ENCODE data around the gene DCLK3. TPM values are rescaled to one million over a fixed set of nuclear protein-coding genes. Genes with fewer than 3 reads are reported as not detected.

The DCLK3 gene
- total RNA-seq (2021) (0.04 and 0.06 TPM in 2 replicates), Bru-seq, nascent RNA (percentile 16 among the genes with signal in this experiment), BruChase-seq, experiment 1, labeled RNA remaining after a 2-hour chase (percentile 13 among the genes with signal in this experiment), BruChase-seq, experiment 2, labeled RNA remaining after a 6-hour chase (percentile 12 among the genes with signal in this experiment)
- long read RNA-seq, full-length matches to known transcripts, result 1 of 1 reads
- long read RNA-seq, partial matches to known transcripts, result 0 of 1 reads
- long read RNA-seq, other reads (novel, unspliced or antisense), result 0 of 1 reads

GRCh38 chr3:36763850-36764703 is at the start of gene DCLK3:
DCLK3 (minus strand) TSS chr3:36764553; CDS start chr3:36764263, 290 bp downstream.
- no TSS peak for BruUV-seq (replicated peaks)
- Histone ChIP-seq H3K27ac (ENCODE audit: low read depth, low read length, poor library complexity, severe bottlenecking) (no peak within 1 kb of the TSS), H3K27me3 (replicated peaks; ENCODE audit: insufficient read depth, low read depth, low read length, poor library complexity) (peaks cover 70% of the 10 kb centered on the region), H3K4me1 (ENCODE audit: insufficient read depth, low read length, poor library complexity, severe bottlenecking) (peaks cover 4% of the 10 kb centered on the region), H3K4me3 (ENCODE audit: low read depth, low read length, poor library complexity, severe bottlenecking) (peak within 1 kb of the TSS; percentile 43), H3K9me3 (ENCODE audit: low read depth, low read length, poor library complexity, severe bottlenecking) (no peaks in the 10 kb centered on the region), H3K36me3 (ENCODE audit: insufficient read depth, low read length, poor library complexity, severe bottlenecking) (no peaks in the 10 kb centered on the region)
- intact Hi-C loops (cut with micrococcal nuclease; ENCODE audit: unreplicated experiment), result no loop called here
- ChIA-PET CTCF (no interaction called here), POLR2A (ENCODE audit: low non-redundant PET) (no interaction called here)
- peak; percentile 32 for DNase-seq (ENCODE audit: low spot score)
- TF ChIP-seq CTCF (conservative IDR thresholded peaks at IDR 0.05; ENCODE audit: low read depth, low read length) (peak; percentile 25; the same call in 1 of the 2 replicates), EZH2 (IDR thresholded peaks at IDR 0.05; ENCODE audit: borderline replicate concordance, low read depth, low read length, poor library complexity, severe bottlenecking) (peak; percentile 67)

DNA sequence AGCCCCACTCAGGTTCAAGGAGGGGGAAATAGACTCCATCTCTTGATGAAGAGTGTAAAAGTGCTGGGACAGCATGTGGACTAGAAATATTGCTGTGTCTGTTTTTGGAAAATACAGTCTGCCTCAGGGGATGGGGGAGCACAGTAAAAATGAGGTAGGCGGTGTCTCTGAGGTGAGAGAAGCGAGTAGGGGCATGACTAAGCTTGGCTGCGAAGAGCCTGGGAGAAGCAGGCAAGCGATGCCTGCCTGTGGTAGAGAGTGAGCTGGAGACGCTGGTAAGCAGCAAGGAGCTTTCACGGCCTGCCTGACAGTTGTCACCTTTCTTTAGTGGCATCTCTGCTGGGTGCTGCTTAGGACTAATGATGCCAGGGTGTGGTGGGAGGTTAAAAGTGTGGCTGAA is 49.0 kb upstream of the DCLK3 start:
- Histone ChIP-seq H3K27me3 (replicated peaks; ENCODE audit: insufficient read depth, low read depth, low read length, poor library complexity) (no peaks in the 10 kb centered on the region), H3K36me3 (ENCODE audit: insufficient read depth, low read length, poor library complexity, severe bottlenecking) (no peaks in the 10 kb centered on the region), H3K27ac (ENCODE audit: low read depth, low read length, poor library complexity, severe bottlenecking) (no peak overlapping the region), H3K4me3 (ENCODE audit: low read depth, low read length, poor library complexity, severe bottlenecking) (no peak overlapping the region), H3K4me1 (ENCODE audit: insufficient read depth, low read length, poor library complexity, severe bottlenecking) (no peaks in the 10 kb centered on the region), H3K9me3 (ENCODE audit: low read depth, low read length, poor library complexity, severe bottlenecking) (no peaks in the 10 kb centered on the region)
- no peak for DNase-seq (ENCODE audit: low spot score)
- intact Hi-C loops (cut with micrococcal nuclease; ENCODE audit: unreplicated experiment), result no loop called here
- BruUV-seq (replicated peaks), result no TSS peak
- TF ChIP-seq CTCF (conservative IDR thresholded peaks at IDR 0.05; ENCODE audit: low read depth, low read length) (no peak), EZH2 (IDR thresholded peaks at IDR 0.05; ENCODE audit: borderline replicate concordance, low read depth, low read length, poor library complexity, severe bottlenecking) (no peak)
- ChIA-PET CTCF (no interaction called here), POLR2A (ENCODE audit: low non-redundant PET) (no interaction called here)

DNA sequence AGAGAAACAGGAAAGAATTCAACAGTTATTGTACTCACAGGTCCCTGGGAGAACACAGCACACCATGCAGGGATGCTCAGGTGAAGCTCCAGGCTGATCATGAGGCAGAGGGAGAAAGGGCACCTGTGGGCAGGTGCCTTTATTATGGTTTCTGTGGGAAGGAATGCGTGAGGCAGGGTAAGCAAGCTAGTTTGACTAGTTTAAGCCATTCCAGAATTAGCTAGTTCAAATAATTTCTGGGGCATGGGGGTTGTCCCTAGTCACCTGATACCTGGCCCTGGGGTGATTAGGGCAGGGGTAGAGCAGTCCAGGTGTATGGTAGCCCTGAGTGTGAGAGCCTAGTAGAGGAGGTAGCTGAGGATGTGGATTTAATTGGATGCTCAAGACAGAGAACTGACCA is 47.9 kb upstream of the DCLK3 start:
- no peaks in the 10 kb centered on the region for H3K36me3 ChIP-seq (ENCODE audit: insufficient read depth, low read length, poor library complexity, severe bottlenecking)
- no peaks in the 10 kb centered on the region for H3K27me3 ChIP-seq (replicated peaks; ENCODE audit: insufficient read depth, low read depth, low read length, poor library complexity)
- H3K4me3 ChIP-seq (ENCODE audit: low read depth, low read length, poor library complexity, severe bottlenecking), result no peak overlapping the region
- no TSS peak for BruUV-seq (replicated peaks)
- no peak for DNase-seq (ENCODE audit: low spot score)
- ChIA-PET POLR2A (ENCODE audit: low non-redundant PET) (interaction anchor here (0.6 kb wide), 1 partner anchor 308 kb away, joined by 13 read pairs; no protein-coding TSS in a partner anchor), CTCF (no interaction called here)
- no peaks in the 10 kb centered on the region for H3K4me1 ChIP-seq (ENCODE audit: insufficient read depth, low read length, poor library complexity, severe bottlenecking)
- H3K27ac ChIP-seq (ENCODE audit: low read depth, low read length, poor library complexity, severe bottlenecking), result no peak overlapping the region
- no peak for TF ChIP-seq EZH2 (IDR thresholded peaks at IDR 0.05; ENCODE audit: borderline replicate concordance, low read depth, low read length, poor library complexity, severe bottlenecking)
- TF ChIP-seq CTCF (conservative IDR thresholded peaks at IDR 0.05; ENCODE audit: low read depth, low read length), result no peak
- no peaks in the 10 kb centered on the region for H3K9me3 ChIP-seq (ENCODE audit: low read depth, low read length, poor library complexity, severe bottlenecking)
- intact Hi-C loops (cut with micrococcal nuclease; ENCODE audit: unreplicated experiment), result no loop called here
